ENCODE results near the gene IER3.

The IER3 gene

GRCh38 chr6:30707281-30707850 lies 37.0 kb downstream of the IER3 start:
- DNase-seq (ENCODE audit: extremely low read depth, low read depth), result no peak
- H3K4me3 ChIP-seq (replicated peaks; ENCODE audit: low read depth, low read length), result no peak overlapping the region
- TF ChIP-seq, protein P1, sequence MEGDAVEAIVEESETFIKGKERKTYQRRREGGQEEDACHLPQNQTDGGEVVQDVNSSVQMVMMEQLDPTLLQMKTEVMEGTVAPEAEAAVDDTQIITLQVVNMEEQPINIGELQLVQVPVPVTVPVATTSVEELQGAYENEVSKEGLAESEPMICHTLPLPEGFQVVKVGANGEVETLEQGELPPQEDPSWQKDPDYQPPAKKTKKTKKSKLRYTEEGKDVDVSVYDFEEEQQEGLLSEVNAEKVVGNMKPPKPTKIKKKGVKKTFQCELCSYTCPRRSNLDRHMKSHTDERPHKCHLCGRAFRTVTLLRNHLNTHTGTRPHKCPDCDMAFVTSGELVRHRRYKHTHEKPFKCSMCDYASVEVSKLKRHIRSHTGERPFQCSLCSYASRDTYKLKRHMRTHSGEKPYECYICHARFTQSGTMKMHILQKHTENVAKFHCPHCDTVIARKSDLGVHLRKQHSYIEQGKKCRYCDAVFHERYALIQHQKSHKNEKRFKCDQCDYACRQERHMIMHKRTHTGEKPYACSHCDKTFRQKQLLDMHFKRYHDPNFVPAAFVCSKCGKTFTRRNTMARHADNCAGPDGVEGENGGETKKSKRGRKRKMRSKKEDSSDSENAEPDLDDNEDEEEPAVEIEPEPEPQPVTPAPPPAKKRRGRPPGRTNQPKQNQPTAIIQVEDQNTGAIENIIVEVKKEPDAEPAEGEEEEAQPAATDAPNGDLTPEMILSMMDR (IDR thresholded peaks at IDR 0.05; ENCODE audit: low read depth, low read length, missing control alignments), result no peak

DNA sequence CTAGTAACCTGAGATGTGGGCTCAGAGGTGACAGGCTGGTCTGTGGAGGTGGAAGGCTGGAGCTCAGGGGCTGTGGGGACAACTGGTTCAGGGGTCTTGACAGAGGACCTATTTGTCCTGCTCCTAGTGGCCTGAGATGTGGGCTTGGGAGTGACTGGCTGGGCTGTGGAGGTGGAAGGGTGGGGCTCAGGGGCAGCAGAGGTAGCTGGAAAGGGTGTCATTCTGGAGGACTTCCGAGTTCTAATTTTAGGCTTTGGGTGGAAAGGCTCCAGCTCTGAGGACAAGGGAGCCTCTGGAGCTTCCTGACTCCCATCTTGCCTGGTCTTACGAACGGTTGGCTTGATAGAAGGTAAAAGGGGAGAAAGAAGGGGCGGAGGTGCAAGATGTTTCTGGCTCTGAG lies 38.7 kb downstream of the IER3 start:
- DNase-seq (ENCODE audit: extremely low read depth, low read depth), result no peak
- TF ChIP-seq, protein P1 (IDR thresholded peaks at IDR 0.05; ENCODE audit: low read depth, low read length, missing control alignments), result no peak

DNA sequence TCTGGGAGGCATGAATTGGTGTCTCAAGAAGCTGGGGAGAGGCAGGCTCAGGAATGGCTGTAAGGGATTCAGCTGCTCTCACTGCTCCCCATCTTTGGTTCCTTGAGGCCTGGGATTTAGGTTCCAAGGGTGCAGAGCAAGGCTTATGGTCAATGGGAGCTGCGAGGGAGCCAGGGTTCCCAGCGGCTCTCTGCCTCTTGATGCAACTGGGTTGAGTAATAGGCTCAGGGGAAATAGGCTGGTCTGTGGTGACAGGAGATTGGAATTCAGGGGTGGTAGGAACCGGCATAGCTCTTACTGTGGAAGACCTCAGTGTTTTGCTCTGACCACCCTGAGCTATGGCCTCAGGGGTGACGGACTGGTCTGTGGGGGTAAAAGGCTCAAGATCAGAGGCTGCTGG lies 40.5 kb downstream of the IER3 start:
- no peak overlapping the region for H3K4me3 ChIP-seq (replicated peaks; ENCODE audit: low read depth, low read length)
- DNase-seq (ENCODE audit: extremely low read depth, low read depth), result no peak
- TF ChIP-seq, protein P1 (IDR thresholded peaks at IDR 0.05; ENCODE audit: low read depth, low read length, missing control alignments), result no peak

More for the DNA sequence above, 38.7 kb downstream of the IER3 start:
- no peak overlapping the region for H3K4me3 ChIP-seq (replicated peaks; ENCODE audit: low read depth, low read length)

GRCh38 chr6:30703011-30703410 lies 41.3 kb downstream of the IER3 start:
- TF ChIP-seq, protein P1 (IDR thresholded peaks at IDR 0.05; ENCODE audit: low read depth, low read length, missing control alignments), result no peak
- no peak overlapping the region for H3K4me3 ChIP-seq (replicated peaks; ENCODE audit: low read depth, low read length)
- no peak for DNase-seq (ENCODE audit: extremely low read depth, low read depth)

- no peak for DNase-seq (ENCODE audit: extremely low read depth, low read depth)
- TF ChIP-seq, protein P1 (IDR thresholded peaks at IDR 0.05; ENCODE audit: low read depth, low read length, missing control alignments), result no peak
- H3K4me3 ChIP-seq (replicated peaks; ENCODE audit: low read depth, low read length), result no peak overlapping the region
Observed at GRCh38 chr6:30700340-30700739, 44.0 kb downstream of the IER3 start.

DNA sequence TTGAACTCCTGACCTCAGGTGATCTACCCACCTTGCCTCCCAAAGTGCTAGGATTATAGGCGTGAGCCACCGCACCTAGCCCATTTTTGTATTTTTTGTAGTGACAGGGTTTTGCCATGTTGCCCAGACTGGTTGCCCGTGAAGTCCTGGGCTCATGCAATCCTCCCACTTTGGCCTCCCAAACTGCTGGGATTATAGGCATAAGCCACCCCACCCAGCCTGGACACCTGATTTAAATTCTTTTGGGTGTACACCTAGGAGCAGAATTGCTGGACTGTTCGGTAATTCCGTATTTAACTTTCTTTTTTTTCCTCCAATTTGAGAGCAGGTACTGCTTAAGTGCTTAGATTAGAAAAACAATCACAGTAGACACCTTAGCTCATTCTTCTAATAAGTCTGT lies 47.9 kb downstream of the IER3 start:
- DNase-seq (ENCODE audit: extremely low read depth, low read depth), result no peak
- TF ChIP-seq, protein P1 (IDR thresholded peaks at IDR 0.05; ENCODE audit: low read depth, low read length, missing control alignments), result no peak
- no peak overlapping the region for H3K4me3 ChIP-seq (replicated peaks; ENCODE audit: low read depth, low read length)
